LHCN-M2 (cell line): ENCODE data around the gene MAGI2. TPM values are rescaled to one million over a fixed set of nuclear protein-coding genes. Genes with fewer than 3 reads are reported as not detected.

Experiments
- DNase-seq: peaks from one replicate; pipeline ENCODE4 v3.0.0-alpha.2; 2012; ENCODE audit warnings: low read depth
- polyA plus RNA-seq: library from polyadenylated mRNA; unstranded; fragments of >200 nt; gene quantifications from one replicate; pipeline ENCODE4 v1.2.1, GENCODE V29; 2012; ENCODE audit warnings: missing spikeins
- total RNA-seq: library from RNA; depleted of rRNA; stranded (reverse); fragments of >200 nt; gene quantifications from 2 replicates; pipeline ENCODE4 v1.2.3, GENCODE V29; 2014; rRNA removed

The MAGI2 gene
- 2.4 and 3.6 TPM in 2 replicates for total RNA-seq
- polyA plus RNA-seq, result 1.6 TPM

DNA sequence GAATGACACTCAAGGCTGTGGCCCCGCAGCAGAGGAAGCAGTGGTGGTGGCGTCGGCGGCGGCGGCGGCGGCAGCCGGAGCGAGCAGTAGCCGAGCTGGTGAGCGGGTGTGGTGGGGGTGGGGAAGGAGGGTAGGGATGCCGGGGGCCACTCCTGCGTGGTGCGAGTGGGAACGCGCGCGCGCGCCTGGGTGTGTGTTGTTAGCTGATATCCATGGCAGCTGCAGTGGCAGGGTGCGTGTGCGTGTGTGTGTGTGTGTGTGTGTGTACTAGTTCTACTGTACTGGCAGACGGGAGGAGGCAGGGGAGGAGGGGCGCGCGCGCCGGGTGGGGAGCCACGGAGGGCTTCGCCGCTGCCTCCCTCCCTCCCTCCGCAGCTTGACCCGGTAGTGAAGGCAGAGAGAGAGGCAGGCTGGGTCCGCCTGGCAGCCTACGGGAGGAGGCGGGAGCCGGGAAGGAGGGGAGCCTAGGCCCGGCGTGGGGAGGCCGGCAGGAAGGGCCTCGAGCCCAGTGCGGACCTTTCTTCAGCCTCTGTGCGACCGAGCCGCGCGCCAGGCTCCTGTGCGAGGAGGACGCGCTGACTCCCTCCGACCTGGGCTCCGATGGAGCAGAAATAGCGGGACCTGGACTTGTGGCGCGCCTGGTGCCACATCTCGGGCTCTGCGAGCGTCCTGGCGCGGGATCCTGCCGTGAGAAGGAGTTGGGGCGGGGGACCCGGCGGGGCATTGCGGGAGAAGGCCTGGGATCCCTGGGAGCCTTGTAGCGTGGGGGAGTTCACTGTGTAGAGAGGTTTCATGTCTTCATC is at the start of gene MAGI2:
Gene MAGI2, minus strand, starts transcription at position 110 of the 803 bp plus-strand sequence. CDS start 347 bp downstream, outside the sequence.
- peak; percentile 91 for DNase-seq

DNA sequence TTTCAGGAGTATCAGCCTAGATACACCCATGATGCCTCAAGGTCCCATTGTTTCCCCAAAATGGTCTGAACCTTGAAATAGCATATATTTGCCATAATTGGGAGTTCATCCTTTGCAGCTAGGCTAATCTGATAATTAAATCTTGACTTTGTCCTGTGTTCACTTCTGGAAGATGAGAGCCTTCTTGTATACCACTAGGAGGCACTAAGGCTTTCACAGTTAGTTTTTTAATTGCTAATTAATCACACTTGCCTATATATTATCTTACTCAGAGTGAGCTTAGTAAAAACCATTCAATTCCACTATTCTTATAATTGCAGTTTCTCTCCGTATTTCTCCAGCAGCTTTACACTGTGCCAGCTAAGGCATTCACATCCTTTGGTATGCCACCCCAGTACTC is 48.7 kb upstream of the MAGI2 start:
- DNase-seq, result no peak

DNA sequence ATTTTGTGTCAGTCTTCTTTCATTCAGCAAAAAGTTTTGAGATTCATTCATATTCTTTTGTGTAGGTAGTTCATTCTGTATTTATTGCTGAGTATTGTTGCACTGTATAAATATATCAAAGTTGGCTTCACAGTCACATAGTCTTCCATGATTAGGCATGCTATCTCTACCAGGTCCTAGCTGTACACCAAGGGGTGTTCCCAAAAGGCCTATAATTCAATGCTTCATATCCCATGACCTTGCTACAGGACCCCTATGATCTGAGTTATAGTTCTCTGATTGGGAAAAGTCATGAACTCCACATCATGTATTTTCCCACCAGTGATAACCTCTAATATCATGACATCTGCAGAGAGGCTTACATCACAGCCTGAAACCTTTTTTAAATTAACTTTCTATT is 47.3 kb upstream of the MAGI2 start:
- DNase-seq, result no peak

DNA sequence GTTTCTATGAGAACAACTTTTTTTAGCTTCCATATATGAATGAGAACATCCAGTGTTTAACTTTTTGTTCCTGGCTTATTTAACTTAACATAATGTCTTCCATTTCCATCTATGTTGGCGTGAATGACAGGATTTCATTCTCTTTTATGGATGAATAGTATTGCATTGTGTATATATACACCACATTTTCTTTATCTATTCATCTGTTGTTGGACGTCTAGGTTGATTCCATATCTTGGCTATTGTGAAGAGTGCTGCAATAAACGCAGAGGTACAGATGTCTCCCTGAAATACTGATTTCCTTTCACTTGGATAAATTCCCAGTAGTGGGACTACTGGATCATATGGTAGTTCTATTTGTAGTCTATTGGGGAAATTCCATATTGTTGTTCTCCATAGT is 44.3 kb upstream of the MAGI2 start:
- no peak for DNase-seq

DNA sequence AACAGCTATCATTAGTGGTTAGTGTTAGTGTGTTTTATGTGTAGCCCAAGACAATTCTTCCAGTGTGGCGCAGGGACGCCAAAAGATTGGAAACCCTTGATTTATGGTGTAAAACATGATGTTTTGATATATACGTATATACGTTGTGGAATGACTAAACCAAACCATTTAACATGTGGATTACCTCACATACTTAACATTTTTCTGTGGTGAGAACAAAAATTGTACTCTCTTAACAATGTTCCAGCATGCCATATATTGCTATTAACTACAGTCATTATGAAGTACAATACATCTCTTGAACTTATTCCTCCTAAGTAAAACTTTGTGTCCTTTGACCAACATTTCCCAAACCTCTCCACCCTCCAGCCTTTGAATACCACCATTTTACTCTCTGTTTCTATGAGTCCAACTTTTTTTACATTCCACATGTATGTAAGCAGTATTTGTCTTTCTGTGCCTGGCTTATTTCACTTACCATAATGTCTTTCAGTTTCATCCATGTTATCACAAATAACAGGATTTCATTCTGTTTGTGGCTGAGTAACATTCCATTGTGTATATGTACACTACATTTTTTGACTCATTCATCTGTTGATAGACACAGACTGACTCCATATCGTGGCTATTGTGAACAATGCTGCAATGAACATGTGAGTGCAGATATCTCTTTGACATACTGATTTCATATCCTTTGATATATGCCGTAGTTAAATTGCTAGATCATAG is 42.2 kb upstream of the MAGI2 start:
- peak; percentile 44 for DNase-seq

DNA sequence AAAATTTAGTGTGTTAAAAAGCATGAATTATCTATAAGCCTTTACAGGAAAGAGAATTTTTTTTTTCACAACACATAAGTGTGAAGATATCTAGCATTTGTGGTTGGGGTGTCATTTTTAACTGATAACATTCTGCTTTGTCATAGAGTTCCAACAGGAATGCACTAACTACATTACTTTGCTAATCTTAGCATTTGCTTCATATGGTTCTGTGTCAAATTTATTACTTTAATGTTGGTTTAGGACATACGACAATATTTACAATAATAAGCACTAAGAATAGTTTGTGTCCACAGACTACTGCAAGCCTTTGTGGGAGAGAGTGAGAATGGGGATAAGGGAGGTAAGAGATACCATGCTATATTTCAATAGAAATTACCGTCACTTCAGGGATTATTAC is 40.6 kb upstream of the MAGI2 start:
- DNase-seq, result no peak

DNA sequence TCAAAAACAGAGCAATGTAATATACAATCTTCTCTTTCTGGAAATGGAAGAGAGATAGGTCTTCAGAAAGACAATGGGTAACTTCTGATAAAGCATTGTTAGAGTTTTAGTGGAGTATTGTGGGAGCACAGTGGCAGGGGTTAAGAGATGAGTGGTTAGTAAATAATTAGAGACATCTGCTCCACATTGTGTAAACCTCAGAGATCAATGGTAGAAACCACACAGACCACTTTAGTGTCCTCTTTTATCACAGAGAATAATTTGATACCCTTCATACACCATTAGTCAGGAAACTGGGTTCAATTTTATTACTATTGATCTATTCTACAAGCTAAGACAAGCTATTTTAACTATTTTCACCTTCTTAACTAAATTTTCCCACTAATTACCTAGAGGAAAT is 35.9 kb upstream of the MAGI2 start:
- no peak for DNase-seq

DNA sequence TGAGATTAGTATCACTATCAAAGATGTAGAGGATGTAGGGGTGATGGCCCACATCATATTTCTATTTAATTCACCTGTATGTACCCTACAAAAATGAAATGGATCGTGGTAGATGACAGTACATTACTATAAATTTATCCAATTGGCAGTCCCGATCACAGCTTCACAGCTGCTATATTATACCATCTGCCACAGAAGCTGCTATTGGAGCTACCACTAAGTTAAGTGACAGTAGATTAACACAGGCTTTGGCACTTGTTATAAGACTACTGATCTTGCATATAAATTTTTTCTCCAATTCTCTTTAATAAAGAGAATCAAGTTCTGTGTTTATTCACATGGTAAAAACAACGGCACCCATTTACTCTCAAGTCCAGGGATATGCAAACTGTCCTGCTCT is 24.9 kb upstream of the MAGI2 start:
- no peak for DNase-seq

DNA sequence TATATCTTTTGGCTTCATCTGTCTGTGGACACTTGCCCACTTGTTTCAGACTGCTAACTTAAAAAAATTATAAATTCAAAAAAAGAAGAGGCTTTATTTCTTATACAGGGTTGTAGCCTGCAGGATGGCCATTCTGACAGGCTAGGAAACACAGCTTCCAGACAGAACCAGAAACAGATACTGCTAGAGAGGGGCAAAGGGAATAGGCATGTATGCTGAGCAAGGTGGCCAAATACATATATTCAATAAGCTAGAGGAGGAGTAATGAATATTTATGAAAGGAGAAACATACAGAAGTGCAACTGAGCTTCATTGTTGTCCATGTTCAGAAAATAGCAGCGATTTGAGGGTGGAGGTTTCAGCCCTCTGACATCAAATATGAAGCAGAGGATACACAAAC is 22.0 kb upstream of the MAGI2 start:
- no peak for DNase-seq

DNA sequence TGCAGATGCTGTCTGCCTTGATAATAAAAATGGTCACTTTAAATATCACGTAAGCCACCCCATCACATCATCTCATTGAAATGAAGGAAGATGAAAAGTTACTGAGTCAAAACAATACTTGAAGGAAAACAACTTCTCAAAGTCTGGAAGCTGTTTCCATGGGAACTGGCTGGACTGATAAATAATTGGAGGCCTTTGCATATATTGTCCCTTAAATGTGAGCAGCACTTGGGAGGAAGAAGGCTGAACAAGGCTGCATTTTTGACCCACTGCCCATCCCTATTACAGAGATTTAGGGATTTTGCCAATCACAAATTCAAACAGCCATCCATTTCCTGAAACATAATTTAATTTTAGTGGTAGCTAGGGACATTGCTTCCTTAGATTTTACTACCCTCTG is 18.2 kb upstream of the MAGI2 start:
- no peak for DNase-seq

DNA sequence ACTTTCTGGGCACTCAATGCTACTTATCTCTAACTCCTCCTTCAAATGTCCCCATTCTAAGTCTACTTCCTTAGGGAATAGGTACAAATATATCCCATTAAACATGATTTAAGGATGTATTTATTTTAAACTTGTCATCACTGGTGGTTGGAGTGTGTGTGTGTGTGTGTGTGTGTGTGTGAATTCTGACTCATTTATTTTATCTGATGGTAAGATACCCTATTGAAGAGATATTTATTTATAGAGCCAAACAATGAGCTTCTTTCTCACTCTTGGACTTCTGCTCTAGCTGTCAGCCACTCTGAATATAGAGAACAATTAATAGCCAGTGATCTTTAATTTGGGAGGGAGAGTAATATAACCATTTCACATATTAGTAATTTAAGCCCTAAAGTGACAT is 17.8 kb upstream of the MAGI2 start:
- DNase-seq, result no peak

DNA sequence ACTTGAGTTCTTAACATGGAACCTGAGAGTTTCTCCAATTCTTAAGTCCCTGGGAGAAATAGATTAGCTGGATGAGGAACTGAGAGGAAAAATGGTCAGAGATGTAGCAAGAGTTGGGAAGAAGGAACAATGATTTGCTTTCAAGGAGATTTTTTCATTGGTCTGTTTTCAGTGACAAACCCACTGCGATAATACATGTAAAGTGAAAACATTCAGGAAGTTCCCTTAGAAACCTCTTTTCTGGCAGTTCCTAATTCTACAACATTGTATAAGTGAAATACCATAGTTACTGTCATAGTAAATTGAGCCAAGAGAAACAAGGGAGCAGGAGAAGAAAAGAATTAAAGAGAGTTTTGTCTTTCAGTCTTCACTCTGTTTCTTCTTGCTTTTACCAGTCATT is 12.1 kb upstream of the MAGI2 start:
- no peak for DNase-seq

DNA sequence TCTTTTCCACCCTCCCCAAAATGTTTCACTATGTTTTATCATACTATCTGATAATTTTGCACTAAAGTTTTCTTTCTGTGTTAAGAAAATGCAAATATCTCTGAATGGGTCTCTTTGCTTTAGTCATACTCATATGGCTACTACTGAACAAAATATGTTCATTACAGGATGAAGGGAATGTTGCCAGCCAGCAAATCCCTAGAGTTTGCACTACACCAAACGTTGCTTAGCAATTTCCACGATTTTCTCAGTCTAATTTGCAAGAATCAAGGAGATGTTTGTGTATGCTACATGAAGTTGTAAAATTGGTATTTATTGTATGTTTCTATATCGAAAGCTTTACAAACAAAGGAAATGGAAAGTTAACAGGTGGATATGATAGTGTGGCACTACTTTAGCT is 10.6 kb upstream of the MAGI2 start:
- no peak for DNase-seq

DNA sequence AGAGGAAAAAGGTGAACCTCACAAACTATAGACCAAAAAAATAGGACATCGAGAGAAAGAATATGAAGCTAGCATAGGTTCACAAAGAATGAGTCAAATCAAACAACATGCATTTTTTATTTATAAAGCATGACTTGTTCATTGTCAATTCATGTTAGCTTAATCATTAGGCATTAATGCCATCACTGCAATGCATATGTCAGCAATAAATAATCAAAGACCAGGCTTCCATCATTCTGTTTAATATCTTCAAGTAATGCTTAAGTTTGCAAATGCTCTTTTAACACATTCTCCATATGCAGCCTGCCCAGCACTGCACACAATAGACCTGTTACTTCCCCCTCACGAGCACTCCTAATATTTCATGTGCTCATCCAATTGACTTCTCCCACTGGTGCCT is 8.9 kb upstream of the MAGI2 start:
- no peak for DNase-seq

DNA sequence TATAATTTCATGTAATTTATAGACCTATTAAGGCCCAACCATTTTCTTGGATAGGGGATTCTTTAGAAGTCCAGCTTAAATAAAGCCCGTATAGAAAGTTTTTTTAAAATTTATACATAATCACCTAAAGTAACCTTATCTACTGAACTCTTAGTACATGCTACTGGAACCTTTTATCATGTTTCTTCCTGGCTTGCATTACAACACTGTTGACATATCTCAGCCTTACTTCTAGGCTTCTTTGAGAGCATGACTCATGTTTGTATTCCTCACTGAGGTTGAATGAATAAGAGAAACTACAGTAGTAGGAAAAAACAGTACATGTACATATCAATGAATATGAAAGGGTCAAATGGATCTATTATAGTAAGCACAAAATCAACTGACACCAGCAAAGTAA is 8.2 kb upstream of the MAGI2 start:
- DNase-seq, result peak; percentile 85

DNA sequence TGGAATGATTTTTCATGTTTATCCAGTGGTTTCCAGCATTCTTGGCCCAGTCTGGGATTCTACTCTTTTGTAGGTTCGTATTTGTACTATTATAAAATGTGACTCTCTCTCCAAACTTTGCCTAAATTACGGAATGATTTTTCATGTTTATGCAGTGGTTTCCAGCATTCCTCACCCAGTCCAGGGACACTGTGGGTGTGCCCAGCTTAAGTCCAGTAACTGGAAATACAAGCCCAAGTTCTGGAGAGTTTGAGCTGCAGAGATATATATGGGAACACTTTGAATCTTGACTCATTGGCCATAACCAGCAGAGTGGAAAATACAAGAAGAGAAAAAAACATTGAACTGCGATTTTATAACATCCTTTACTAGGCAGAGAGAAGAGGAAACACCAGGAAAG is 5.9 kb upstream of the MAGI2 start:
- DNase-seq, result peak; percentile 26

DNA sequence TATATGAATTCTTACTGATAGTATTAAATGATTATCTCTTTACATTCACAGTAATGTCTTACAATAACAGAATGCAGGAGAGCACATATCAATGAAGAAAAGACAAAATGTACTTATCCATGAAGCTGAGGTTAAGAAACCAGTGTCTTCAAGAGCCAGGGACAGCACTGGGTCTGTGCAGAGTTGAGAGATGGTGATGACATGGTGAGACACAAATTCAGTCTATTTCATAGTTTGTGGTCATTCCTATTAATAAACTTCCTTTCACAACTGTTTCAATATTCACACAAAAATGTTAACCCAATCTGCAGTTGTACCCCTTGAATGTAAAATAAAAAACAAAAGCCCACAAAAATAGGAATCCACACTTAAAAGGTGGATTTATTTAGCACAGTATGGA is 5.3 kb upstream of the MAGI2 start:
- peak; percentile 28 for DNase-seq

DNA sequence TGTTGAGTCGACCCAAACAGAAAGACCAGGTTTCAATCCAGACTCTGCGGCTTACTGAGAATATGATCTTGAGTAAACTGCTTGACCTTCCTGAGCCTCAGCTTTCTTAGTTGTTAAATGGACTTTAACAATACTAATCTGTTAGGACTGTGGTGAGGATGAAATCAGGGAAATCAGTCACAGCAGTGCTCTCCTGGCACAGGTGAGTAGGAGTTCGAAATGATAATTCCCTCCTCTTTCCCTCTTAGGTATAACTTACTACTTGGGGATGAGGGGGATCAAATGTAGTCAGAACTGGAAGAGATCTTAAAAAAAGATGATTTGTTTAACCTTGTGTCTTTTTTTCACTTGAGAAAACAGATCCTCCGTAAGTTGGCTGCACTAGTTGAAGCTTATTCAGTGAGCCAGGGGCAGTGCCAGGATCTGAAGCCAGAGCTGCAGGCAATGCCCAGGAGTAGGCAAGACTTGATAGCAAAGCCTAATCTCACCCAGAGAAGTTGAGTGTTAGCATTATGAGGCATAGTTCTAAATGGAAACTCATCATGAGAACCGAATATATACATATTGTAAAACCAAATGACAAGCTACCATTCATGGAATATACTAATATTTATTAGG is 1.8 kb upstream of the MAGI2 start:
- DNase-seq, result no peak

DNA sequence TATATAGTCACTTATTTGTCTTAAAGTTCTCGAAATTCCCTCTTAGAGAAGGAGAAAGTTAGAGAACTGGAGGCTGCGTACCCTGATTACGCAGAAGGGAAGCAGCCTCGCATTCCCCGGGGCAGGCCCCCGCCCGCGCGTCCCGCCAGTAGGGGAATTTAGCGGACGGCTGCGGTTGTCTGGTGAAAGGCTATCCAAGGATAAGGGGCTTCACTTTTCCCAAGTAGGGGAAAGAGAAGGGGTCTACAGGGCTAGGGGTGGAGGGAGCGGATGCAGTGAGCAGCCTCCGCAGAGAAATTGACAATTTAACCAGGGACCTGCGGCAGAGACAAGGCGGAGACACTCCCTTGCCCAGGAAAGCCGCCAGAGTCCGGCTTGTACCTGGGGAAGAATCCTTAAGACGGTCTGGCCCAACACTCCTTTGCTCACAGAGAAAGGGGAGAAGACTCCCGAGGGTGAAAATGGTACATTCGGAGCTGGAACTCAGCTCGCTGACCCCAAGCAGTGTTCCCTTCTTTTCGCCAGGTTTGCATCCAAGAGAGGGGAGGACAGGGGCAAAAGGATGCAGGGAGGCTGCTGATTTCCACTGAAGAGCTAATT is 994 bp upstream of the MAGI2 start:
- DNase-seq, result no peak

DNA sequence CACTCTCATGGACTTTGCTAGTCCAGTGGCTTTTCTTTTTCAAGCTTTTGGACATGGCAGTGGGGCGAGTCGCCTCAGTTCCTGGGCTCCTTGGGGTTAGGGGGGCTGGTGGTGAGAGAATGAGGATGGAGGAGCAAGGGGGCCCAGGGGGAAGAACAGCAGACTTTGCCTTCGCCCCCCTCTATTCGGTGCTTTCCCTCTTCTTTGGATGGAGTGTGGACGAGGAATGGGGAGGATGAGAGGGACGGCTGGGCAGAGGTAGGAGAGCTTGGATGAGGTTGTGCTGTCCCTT is 255 bp downstream of the MAGI2 start:
- no peak for DNase-seq

DNA sequence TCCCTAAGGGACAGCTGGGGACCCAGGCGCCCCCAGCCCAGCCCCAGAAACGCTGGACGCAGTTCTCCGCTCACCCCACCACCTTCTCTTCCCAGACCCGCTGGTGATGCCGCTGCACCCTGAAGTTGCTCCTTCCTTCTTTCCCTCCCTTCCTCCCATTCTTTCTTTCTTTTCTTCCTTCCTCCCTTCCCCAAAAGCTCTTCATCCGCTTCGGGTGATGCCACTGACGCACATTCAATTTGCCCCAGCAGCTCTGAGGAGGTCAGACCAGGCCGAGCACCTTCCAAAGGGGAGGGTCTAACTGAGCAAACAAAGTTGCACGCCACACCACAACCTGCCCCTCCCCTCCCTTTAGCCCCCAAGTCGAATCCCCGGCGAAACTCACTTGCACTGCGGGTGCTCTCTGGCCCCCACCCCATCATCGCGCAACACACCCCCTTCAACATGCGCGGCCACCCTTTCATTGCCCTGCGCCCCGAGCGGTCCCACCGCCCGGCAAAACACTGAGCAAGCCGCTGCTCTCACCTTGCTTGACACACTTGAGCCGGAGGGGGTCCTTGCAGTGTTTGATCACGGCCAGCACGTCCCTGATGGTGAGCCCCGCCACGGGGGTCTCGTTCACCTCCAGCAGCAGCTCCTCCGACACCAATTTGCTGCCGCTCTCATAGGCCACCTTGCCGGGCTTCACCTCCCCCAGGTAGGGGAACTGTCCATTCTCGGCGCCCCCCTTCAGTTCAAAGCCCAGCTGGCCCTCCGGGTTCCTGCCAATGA is 787 bp downstream of the MAGI2 start:
- DNase-seq, result peak; percentile 27

DNA sequence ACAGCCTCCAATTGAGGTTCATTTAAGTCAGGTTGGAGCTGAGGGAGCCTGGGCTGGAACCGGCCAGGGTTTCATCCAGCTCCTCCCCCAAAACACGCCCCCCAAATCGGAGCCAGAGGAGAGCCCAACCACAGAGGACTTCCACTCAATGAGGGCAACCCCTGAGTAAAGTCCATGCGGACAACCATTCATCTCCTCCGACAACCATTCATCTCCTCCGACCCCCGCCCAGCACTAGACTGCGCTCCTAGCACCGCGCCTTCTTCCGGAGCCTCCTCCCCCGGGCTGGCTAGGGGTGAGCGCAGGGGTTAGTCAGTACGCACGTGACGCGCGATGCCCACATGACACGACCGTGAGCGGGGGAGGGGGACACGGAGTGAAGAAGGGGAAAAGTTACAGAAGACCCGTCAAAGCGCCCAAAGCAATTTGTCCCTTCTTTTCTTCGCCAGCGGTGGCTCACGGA is 1.4 kb downstream of the MAGI2 start:
- DNase-seq, result peak; percentile 90
